Measurements from ENCODE around the gene CDSN. TPM values are rescaled to one million over a fixed set of nuclear protein-coding genes. Genes with fewer than 3 reads are reported as not detected.

CDSN gene
- total and polyA plus RNA-seq, 2 donors from 2014 or later: 0.13 TPM; not detected in 1

DNA sequence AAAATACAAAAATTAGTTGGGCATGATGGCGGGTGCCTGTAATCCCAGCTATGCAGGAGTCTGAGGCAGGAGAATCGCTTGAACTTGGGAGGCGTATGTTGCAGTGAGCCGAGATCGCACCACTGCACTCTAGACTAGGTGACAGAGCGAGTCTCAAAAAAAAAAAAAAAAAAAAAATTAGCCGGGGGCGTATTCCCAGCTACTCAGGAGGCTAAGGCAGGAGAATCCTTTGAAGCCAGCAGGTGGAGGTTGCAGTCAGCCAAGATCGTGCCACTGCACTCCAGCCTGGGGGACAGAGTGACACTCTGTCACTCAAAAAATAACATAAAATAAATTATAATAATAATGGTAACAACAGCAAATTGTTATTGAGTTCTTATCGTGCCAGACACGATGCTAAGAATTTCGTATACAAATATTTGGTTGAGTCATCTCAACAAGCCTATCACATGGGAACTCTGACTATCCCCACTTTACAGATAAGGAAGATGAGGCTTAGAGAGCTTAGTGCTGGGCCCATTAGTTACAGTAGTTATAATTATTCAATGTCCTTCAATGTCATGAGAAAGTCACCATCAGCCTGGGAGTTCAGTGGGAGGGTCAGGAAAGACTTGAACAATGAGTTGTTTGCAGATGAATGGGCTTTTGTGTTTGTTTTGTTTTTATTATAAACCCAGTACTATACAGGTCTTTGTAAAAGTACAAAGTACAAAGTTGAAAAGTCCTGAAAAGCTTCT is 27.3 kb downstream of the CDSN start:
- Histone ChIP-seq H3K4me1 (ENCODE audit: control insufficient read depth in 2 of 3, insufficient read depth in 2 of 3, low read depth in 1 of 3, low read length in 3 of 3) (peaks cover 0 to 4% (median 3%) of the 10 kb centered on the region in 3 donors), H3K27me3 (ENCODE audit: control insufficient read depth, insufficient read depth, low read length) (no peaks in the 10 kb centered on the region), H3K4me3 (ENCODE audit: low read length in 3 of 3) (no peak overlapping the region), H3K27ac (ENCODE audit: low read depth in 2 of 2, low read length in 2 of 2) (no peak overlapping the region), H3K9me3 (ENCODE audit: control insufficient read depth in 2 of 3, insufficient read depth in 1 of 3, low read length in 3 of 3) (no peaks in the 10 kb centered on the region), H3K9ac (ENCODE audit: low read length in 3 of 3) (no peak overlapping the region), H3K36me3 (ENCODE audit: control insufficient read depth in 2 of 3, insufficient read depth in 3 of 3, low read length in 3 of 3) (no peaks in the 10 kb centered on the region)
- FAIRE-seq (no peak), DNase-seq (no peak)
- TF ChIP-seq, protein P1, sequence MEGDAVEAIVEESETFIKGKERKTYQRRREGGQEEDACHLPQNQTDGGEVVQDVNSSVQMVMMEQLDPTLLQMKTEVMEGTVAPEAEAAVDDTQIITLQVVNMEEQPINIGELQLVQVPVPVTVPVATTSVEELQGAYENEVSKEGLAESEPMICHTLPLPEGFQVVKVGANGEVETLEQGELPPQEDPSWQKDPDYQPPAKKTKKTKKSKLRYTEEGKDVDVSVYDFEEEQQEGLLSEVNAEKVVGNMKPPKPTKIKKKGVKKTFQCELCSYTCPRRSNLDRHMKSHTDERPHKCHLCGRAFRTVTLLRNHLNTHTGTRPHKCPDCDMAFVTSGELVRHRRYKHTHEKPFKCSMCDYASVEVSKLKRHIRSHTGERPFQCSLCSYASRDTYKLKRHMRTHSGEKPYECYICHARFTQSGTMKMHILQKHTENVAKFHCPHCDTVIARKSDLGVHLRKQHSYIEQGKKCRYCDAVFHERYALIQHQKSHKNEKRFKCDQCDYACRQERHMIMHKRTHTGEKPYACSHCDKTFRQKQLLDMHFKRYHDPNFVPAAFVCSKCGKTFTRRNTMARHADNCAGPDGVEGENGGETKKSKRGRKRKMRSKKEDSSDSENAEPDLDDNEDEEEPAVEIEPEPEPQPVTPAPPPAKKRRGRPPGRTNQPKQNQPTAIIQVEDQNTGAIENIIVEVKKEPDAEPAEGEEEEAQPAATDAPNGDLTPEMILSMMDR (IDR thresholded peaks at IDR 0.05; ENCODE audit: borderline replicate concordance, extremely low read depth, insufficient read depth): no peak
- intact Hi-C loops (cut with DNase I): no loop called here

DNA sequence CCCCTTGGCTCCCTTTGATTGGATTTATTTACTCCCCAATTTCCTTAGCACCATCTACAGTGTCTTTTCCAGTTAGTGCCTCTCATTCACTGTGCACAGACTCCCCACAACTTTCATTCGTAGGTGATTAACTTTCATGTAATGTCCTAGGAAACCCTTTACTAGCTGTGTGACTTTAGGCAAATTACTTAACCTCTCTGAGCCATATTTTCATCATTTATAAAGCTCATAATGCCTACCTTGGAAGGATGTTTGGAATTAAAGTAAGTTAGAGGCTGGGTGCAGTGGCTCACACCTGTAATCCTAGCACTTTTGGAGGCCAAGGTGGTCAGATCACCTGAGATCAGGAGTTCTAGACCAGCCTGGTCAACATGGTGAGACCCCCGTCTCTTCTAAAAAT is 28.0 kb downstream of the CDSN start:
- intact Hi-C loops (cut with DNase I): no loop called here
- no peaks in the 10 kb centered on the region for H3K9me3 ChIP-seq (ENCODE audit: control insufficient read depth in 2 of 3, insufficient read depth in 1 of 3, low read length in 3 of 3)
- DNase-seq: no peak
- TF ChIP-seq, protein P1 (IDR thresholded peaks at IDR 0.05; ENCODE audit: borderline replicate concordance, extremely low read depth, insufficient read depth): no peak
- FAIRE-seq: no peak
- peaks cover 0 to 4% (median 3%) of the 10 kb centered on the region in 3 donors for H3K4me1 ChIP-seq (ENCODE audit: control insufficient read depth in 2 of 3, insufficient read depth in 2 of 3, low read depth in 1 of 3, low read length in 3 of 3)
- no peaks in the 10 kb centered on the region for H3K36me3 ChIP-seq (ENCODE audit: control insufficient read depth in 2 of 3, insufficient read depth in 3 of 3, low read length in 3 of 3)
- no peak overlapping the region for H3K27ac ChIP-seq (ENCODE audit: low read depth in 2 of 2, low read length in 2 of 2)
- no peaks in the 10 kb centered on the region for H3K27me3 ChIP-seq (ENCODE audit: control insufficient read depth, insufficient read depth, low read length)
- no peak overlapping the region for H3K4me3 ChIP-seq (ENCODE audit: low read length in 3 of 3)
- no peak overlapping the region for H3K9ac ChIP-seq (ENCODE audit: low read length in 3 of 3)

DNA sequence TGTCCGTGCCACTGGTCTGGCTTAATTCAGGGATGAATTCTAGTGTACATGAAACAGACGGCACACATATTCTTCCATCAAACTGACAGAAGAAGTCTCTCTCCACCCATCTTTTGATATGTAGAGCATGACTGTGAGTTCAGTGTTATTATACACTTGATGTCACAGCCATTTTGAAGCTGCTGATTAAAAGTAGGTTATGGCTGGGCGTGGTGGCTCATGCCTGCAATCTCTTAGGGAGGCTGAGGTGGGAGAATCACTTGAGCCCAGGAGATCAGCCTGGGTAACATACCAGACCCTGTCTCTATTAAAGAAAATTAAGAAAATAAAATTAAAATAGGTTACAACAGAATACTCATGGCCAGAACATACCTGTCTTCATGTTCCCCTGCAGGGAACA is 28.6 kb downstream of the CDSN start:
- H3K36me3 ChIP-seq (ENCODE audit: control insufficient read depth in 2 of 3, insufficient read depth in 3 of 3, low read length in 3 of 3): no peaks in the 10 kb centered on the region
- H3K4me3 ChIP-seq (ENCODE audit: low read length in 3 of 3): no peak overlapping the region
- H3K27ac ChIP-seq (ENCODE audit: low read depth in 2 of 2, low read length in 2 of 2): no peak overlapping the region
- no peak overlapping the region for H3K9ac ChIP-seq (ENCODE audit: low read length in 3 of 3)
- H3K27me3 ChIP-seq (ENCODE audit: control insufficient read depth, insufficient read depth, low read length): no peaks in the 10 kb centered on the region
- no peak for FAIRE-seq
- H3K9me3 ChIP-seq (ENCODE audit: control insufficient read depth in 2 of 3, insufficient read depth in 1 of 3, low read length in 3 of 3): no peaks in the 10 kb centered on the region
- TF ChIP-seq, protein P1 (IDR thresholded peaks at IDR 0.05; ENCODE audit: borderline replicate concordance, extremely low read depth, insufficient read depth): no peak
- intact Hi-C loops (cut with DNase I): no loop called here
- peaks cover 0 to 3% (median 2%) of the 10 kb centered on the region in 3 donors for H3K4me1 ChIP-seq (ENCODE audit: control insufficient read depth in 2 of 3, insufficient read depth in 2 of 3, low read depth in 1 of 3, low read length in 3 of 3)
- DNase-seq: no peak

Data from kidney (tissue), 14 donors.